OCI-LY7 (cell line): Measurements from ENCODE around the gene LPO. TPM values are rescaled to one million over a fixed set of nuclear protein-coding genes. Genes with fewer than 3 reads are reported as not detected.

ENCODE experiments used
- BruUV-seq: library from RNA; stranded (reverse); fragments of 400-500 nt; replicated peaks from 2 replicates; lab custom pipeline; 2021; lab: Mats Ljungman, UMichigan
- CTCF ChIA-PET: fragments of 300-600 bp; sonication (Branson Sonifier 250); formaldehyde crosslinking; loops from one replicate; lab custom pipeline; 2022; ENCODE audit warnings: antibody characterized with exemption; ENCODE audit not compliant: unreplicated experiment; lab: Charles Lee
- POLR2A ChIA-PET: fragments of 300-600 bp; sonication (Branson Sonifier 250); formaldehyde crosslinking; loops from one replicate; lab custom pipeline; 2022; ENCODE audit warnings: antibody characterized with exemption; lab: Charles Lee
- DNase-seq: peaks from one replicate; pipeline ENCODE4 v3.0.0-alpha.2; 2015; ENCODE audit warnings: low spot score
- H2AFZ ChIP-seq: fragments of 200-600 bp; sonication (generic), shearing (Covaris generic); 2 replicates; pipeline ENCODE4 v1.6.1; 2014; ENCODE audit warnings: mild to moderate bottlenecking, antibody characterized with exemption, low read length, moderate library complexity
- H3K27ac ChIP-seq: fragments of 200-600 bp; sonication (generic); 2 replicates; pipeline ENCODE4 v1.5.1; 2014; ENCODE audit warnings: mixed run types, low read depth, mild to moderate bottlenecking, moderate library complexity, low read length, inconsistent platforms; ENCODE audit not compliant: poor library complexity, severe bottlenecking
- H3K36me3 ChIP-seq: fragments of 200-600 bp; sonication (generic); 2 replicates; pipeline ENCODE4 v1.6.1; 2014; ENCODE audit warnings: mild to moderate bottlenecking, antibody characterized with exemption, low read length, moderate library complexity, mixed read lengths; ENCODE audit not compliant: insufficient read depth
- H3K4me1 ChIP-seq: fragments of 200-600 bp; sonication (generic); 2 replicates; pipeline ENCODE4 v1.5.1; 2014; ENCODE audit warnings: mild to moderate bottlenecking, low read length; ENCODE audit not compliant: insufficient read depth, poor library complexity, severe bottlenecking
- H3K4me2 ChIP-seq: fragments of 200-600 bp; sonication (generic); 2 replicates; pipeline ENCODE4 v1.6.1; 2014; ENCODE audit warnings: mild to moderate bottlenecking, low read length
- H3K4me3 ChIP-seq: fragments of 200-600 bp; sonication (generic); 2 replicates; pipeline ENCODE4 v1.5.1; 2014; ENCODE audit warnings: mild to moderate bottlenecking, low read depth, low read length; ENCODE audit not compliant: poor library complexity, severe bottlenecking
- H3K79me2 ChIP-seq: fragments of 200-600 bp; sonication (generic); 2 replicates; pipeline ENCODE4 v1.6.1; 2016; ENCODE audit warnings: low read depth, mild to moderate bottlenecking, low read length, moderate library complexity, mixed read lengths; ENCODE audit not compliant: insufficient read depth
- H3K9me2 ChIP-seq: fragments of 200-600 bp; sonication (generic); 2 replicates; pipeline ENCODE4 v1.6.1; 2016; ENCODE audit warnings: mild to moderate bottlenecking, low read length, mixed read lengths; ENCODE audit not compliant: insufficient read depth
- H3K9me3 ChIP-seq: fragments of 200-600 bp; sonication (generic); 2 replicates; pipeline ENCODE4 v1.6.1; 2014; ENCODE audit warnings: mild to moderate bottlenecking, mixed run types, low read length, mixed read lengths
- H4K20me1 ChIP-seq: fragments of 200-600 bp; sonication (generic); 2 replicates; pipeline ENCODE4 v1.6.1; 2014; ENCODE audit warnings: mild to moderate bottlenecking, antibody characterized with exemption, low read length, moderate library complexity, mixed read lengths; ENCODE audit not compliant: insufficient read depth
- CTCF ChIP-seq: fragments of 200-600 bp; sonication (generic); conservative IDR thresholded peaks from 2 replicates; pipeline ENCODE4 v1.5.1; 2014; ENCODE audit warnings: mild to moderate bottlenecking, antibody characterized with exemption, low read length, moderate library complexity, mixed read lengths
- EZH2phosphoT487 ChIP-seq: fragments of 200-600 bp; sonication (generic); IDR thresholded peaks from 2 replicates; pipeline ENCODE4 v1.6.1; 2018; ENCODE audit warnings: low read depth, borderline replicate concordance, mild to moderate bottlenecking, mixed run types, antibody characterized with exemption, low read length, moderate library complexity, mixed read lengths
- intact Hi-C: fragments of 100-400 bp; cut with micrococcal nuclease; formaldehyde crosslinking; loops from one replicate; pipeline ENCODE4 v1.10.0; 2022; ENCODE audit not compliant: unreplicated experiment
- total RNA-seq, 2 experiments: library from RNA; depleted of rRNA in 1 of 2; stranded (reverse); fragments of >200 nt in 1 of 2; shearing (Covaris generic) in 1 of 2; gene quantifications; 2 replicates each; pipeline ENCODE4 v1.2.3, GENCODE V29; 2014 to 2022

The LPO gene
- total RNA-seq, 2 experiments from 2014 or later = not detected

- ChIA-PET POLR2A (interaction anchor here (0.7 to 1.2 kb wide), 4 partner anchors 10 to 1267 kb away, joined by 3 read pairs; no protein-coding TSS in a partner anchor), CTCF (no interaction called here)
- no peak for DNase-seq
- Histone ChIP-seq H3K4me3 (peak overlapping the region; percentile 51), H4K20me1 (no peaks in the 10 kb centered on the region), H3K4me1 (peaks cover 13% of the 10 kb centered on the region), H3K4me2 (peak overlapping the region; percentile 62), H3K79me2 (no peaks in the 10 kb centered on the region), H3K9me3 (no peaks in the 10 kb centered on the region), H3K9me2 (no peaks in the 10 kb centered on the region), H2AFZ (peak overlapping the region; percentile 86; the same call in 1 of the 2 replicates), H3K27ac (no peak overlapping the region), H3K36me3 (no peaks in the 10 kb centered on the region)
- BruUV-seq = no TSS peak
- intact Hi-C loops = no loop called here
- no peak for TF ChIP-seq EZH2phosphoT487
- TF ChIP-seq CTCF = no peak
Measured at GRCh38 chr17:58219789-58220183, 18.6 kb upstream of the LPO start.

DNA sequence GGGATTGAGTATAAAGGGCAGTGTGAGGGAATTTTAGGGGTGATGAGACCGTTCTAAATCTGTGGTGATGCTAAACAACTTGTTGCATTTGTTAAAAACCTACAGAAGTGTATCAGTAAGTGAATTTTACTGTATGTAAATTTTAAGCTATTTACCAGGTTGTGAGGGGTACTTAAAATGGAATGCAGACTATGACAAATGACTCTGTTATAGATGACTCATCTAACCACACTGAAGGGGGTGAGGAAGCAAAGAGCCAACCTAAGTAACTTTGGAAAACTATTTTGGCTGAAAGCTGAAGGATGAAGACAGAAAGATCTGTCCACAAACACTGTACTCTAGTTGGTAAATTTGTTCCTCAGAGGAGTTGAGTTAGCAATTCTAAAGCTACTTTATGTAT lies 14.1 kb upstream of the LPO start:
- H3K4me2 ChIP-seq = no peak overlapping the region
- H2AFZ ChIP-seq = no peak overlapping the region
- TF ChIP-seq EZH2phosphoT487 (no peak), CTCF (no peak)
- H3K27ac ChIP-seq = no peak overlapping the region
- H4K20me1 ChIP-seq = no peaks in the 10 kb centered on the region
- intact Hi-C loops = no loop called here
- H3K4me1 ChIP-seq = peaks cover 7% of the 10 kb centered on the region
- BruUV-seq = no TSS peak
- DNase-seq = no peak
- H3K9me3 ChIP-seq = no peaks in the 10 kb centered on the region
- no peaks in the 10 kb centered on the region for H3K79me2 ChIP-seq
- POLR2A ChIA-PET = no interaction called here
- H3K4me3 ChIP-seq = no peak overlapping the region
- CTCF ChIA-PET = no interaction called here
- H3K9me2 ChIP-seq = no peaks in the 10 kb centered on the region
- no peaks in the 10 kb centered on the region for H3K36me3 ChIP-seq

- Histone ChIP-seq H3K4me2 (no peak overlapping the region), H3K9me3 (no peaks in the 10 kb centered on the region), H2AFZ (no peak overlapping the region), H3K79me2 (no peaks in the 10 kb centered on the region), H3K4me3 (no peak overlapping the region), H3K4me1 (no peaks in the 10 kb centered on the region), H3K36me3 (no peaks in the 10 kb centered on the region), H3K27ac (no peak overlapping the region), H4K20me1 (no peaks in the 10 kb centered on the region), H3K9me2 (no peaks in the 10 kb centered on the region)
- POLR2A ChIA-PET = no interaction called here
- no peak for DNase-seq
- TF ChIP-seq CTCF (no peak), EZH2phosphoT487 (no peak)
- CTCF ChIA-PET = no interaction called here
- intact Hi-C loops = no loop called here
- BruUV-seq = no TSS peak
Measured at GRCh38 chr17:58227733-58228132, 10.7 kb upstream of the LPO start.
